HG03066 (cell line): Measurements from ENCODE around the gene LAMTOR2.
"Not testable (repeated sequence)": the region's sequence is repeated elsewhere in the genome, so short reads cannot be mapped to it uniquely, and the experiment has no call there.

ENCODE experiments used
- ATAC-seq: cut with Tn5 transposase; IDR thresholded peaks from one replicate; pipeline ENCODE4 v1.9.1; 2021; ENCODE audit warnings: low read depth; ENCODE audit not compliant: unreplicated experiment

Gene LAMTOR2

DNA sequence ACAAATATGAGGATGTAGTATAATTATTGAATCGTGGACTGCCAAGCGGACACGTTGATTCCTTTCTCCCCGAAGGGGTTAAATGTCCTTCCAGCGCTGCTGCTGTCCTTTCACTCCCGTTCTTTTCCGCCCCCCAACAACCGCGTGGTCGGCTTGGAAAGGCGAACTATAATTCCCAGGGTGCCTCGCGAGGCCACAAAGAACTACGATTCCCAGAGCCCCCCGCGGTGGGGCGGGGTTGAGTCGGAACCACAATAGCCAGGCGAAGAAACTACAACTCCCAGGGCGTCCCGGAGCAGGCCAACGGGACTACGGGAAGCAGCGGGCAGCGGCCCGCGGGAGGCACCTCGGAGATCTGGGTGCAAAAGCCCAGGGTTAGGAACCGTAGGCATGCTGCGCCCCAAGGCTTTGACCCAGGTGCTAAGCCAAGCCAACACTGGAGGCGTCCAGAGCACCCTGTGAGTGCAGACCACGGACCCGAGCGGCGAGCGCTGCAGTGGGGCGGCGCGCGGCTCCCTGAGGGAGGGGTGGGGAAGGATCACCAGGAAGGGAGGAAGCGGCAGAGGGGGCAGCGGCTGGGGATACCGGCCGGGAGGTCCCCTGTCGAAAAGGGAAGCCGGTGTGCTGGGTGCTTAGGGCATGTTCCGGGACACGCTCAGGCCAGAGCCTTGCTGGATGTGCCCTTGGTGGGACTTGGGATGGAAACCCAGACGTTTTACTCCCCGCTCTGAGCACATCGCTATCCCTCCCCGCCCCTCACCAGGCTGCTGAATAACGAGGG is at the start of gene LAMTOR2:
Gene LAMTOR2, plus strand, starts transcription at position 283 of the 781 bp plus-strand sequence. Its CDS starts 108 bp downstream, at position 391.
- peak; percentile 80 for ATAC-seq

DNA sequence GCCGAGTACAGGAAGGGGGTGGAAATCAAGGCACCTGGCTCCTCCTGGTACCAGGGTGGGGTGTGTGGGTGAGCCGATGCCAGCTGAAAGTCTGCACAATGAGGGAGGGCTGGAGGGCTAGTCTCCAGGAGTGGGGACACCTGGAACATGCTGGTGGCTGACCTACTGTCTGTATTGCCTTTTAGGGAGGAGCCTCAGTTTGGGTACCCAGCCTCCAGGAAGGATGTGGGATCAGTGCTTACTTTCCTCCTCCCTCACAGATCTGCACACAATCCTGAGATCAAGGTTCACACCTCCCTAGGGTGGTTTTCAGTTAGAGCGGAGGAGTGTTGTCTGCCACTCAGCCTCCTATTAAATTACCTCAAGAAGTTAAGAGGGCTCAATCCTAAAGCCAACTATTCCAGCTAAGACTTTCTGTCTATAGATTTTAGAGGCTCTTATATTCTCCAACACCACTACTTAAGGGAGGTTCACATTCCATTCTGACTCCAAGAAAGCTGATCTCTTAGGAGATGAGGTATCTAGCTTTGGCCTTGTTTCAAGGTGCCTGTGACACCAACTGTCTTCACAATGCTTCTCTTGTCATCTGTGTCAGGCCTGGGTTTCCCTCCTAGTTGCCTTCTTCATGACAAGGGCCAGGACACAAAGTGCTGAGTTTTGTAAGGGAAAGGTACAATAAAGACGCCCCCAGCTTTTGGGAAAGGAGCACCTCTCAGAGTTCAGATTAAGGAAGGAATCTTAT is 49.6 kb upstream of the LAMTOR2 start:
- no peak for ATAC-seq

- no peak for ATAC-seq
These were observed 47.8 kb upstream of the LAMTOR2 start for GRCh38 chr1:156006666-156007376.

DNA sequence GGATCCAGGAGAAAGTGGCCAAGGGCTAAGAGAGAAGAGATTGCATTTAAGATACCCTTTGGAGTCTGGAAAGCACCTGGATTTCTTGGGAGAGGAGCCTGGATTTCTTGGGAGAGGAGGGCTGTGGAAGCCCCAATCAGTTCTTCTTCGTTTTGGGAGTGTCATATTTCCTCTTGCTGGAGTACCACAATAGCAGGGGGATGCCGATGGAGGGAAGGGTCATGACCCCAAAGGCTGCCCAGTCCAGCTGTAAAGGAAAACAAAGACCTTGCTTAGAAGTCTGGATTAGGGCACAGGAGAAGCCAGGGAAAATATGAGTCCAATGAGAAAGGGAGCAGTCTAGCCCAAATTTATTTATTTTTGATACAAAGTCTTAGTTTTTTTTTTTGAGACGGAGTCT is 45.2 kb upstream of the LAMTOR2 start:
- no peak for ATAC-seq

- ATAC-seq = peak; percentile 81
These were observed 42.3 kb upstream of the LAMTOR2 start for GRCh38 chr1:156012051-156012817.

DNA sequence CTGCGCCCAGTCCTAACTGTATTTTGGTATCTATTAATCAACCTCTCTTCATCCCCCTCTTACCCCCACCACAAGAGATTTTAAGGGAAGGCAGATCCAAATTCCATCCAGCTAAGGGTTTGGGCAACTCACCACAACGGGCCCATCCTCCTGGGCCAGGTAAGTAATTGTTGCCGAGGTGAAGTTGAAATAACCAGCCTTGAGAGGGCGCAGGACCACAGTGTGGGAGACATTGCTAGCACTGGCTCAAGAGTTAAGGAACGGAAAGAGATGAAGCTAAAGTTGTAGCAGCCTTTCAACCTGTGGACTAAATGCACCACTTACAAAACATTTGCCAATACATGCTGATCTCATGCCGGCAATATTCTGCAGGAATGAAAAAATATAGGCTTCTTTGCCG is 39.8 kb upstream of the LAMTOR2 start:
- no peak for ATAC-seq

DNA sequence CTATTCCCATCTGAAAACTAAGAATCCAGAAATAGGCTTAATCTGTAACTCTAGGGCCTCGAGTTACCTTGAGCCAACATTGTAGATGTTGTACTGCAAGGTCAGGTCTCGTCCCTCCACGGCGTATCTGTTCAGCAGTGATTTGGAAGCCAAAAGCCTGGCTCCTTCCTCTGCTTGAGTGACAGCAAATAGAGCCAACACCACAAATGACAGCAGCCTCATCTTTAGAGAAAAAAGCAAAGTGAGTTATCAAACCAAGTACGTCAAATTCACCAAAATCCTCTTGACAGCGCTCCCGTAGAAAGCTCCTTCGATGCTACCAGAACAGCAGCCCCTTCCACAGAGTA is 34.7 kb upstream of the LAMTOR2 start:
- no peak for ATAC-seq

GRCh38 chr1:156020293-156021092 is 34.1 kb upstream of the LAMTOR2 start, which contains the start of gene SSR2:
SSR2 (minus strand) TSS chr1:156020951; CDS start chr1:156020167, 784 bp downstream.
- ATAC-seq = peak; percentile 98

DNA sequence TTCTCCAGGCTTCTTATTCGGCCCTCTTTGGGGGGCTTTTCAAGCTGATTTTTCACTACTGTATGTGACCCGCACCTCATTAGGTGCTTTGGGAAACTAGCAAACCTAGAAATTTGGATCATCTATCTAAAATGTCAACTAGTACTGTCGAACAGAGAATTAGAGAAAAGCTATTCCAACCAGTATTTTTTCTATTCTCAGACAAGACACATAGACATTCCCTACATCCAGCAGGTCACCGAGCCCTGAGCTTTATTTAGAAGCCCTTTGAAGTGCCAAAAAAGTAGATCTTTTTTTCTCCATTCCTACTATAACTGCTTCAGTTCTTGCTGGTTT is 33.5 kb upstream of the LAMTOR2 start:
- no peak for ATAC-seq

GRCh38 chr1:156021954-156022353 is 32.6 kb upstream of the LAMTOR2 start:
- ATAC-seq = no peak

- ATAC-seq = no peak
These were observed 29.8 kb upstream of the LAMTOR2 start for GRCh38 chr1:156024801-156025200.

DNA sequence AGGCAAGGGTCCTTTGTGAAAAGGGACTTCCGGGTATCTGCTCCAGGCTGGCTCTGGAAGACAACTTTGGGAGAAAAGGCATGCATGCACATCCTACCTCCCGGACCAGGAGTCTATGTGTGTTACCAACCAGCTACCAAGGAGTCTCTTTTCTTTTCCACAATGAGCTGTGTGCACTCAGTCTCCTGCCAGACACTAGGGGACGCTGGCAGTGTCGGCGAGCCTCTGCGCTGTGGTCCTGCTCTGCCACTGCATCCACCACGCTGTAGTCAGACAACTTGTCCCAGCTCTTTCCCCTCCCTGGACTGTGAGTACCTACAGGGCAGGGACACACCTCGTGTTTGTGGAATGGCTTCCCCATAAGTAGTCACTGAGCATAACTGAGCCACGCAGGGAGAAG is 28.7 kb upstream of the LAMTOR2 start:
- ATAC-seq = no peak

- no peak for ATAC-seq
These were observed 28.0 kb upstream of the LAMTOR2 start for GRCh38 chr1:156026588-156026987.

DNA sequence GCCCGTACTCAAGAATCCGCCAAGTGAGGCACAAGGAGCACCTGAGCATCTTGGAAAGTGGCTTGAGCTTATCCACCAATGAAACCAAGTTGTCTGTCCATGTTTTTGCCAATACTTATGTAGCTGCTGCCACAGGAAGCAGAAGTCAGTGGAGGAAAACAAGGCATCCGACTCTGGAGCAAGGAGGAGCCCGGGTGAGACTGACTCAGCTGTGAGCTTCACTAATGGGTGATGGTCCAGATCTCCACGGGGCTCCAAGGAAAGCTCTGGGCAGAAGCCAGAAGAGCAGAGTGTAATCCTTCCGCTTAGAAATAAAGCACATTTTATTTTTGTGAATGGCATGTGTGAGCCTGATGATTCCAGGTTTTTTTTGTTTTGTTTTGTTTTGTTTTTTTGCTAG is 21.6 kb upstream of the LAMTOR2 start:
- no peak for ATAC-seq

DNA sequence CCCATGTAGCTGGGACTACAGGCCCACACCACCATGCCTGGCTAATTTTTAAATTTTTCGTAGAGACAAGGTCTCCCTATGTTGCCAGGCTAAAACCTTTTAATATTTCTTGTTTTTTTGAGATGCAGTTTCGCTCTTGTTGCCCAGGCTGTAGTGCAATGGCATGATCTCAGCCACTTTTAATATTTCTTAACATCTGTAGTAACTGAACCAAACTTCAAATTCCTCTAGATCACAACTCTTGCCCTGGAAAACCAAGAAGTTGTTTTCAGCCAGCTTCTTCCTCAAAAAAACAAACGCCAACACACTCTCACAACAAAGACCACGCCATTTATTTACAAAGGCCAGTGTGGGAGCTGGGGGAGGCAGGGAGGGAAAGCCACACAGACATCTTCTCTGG is 19.6 kb upstream of the LAMTOR2 start:
- ATAC-seq = not testable (repeated sequence)

DNA sequence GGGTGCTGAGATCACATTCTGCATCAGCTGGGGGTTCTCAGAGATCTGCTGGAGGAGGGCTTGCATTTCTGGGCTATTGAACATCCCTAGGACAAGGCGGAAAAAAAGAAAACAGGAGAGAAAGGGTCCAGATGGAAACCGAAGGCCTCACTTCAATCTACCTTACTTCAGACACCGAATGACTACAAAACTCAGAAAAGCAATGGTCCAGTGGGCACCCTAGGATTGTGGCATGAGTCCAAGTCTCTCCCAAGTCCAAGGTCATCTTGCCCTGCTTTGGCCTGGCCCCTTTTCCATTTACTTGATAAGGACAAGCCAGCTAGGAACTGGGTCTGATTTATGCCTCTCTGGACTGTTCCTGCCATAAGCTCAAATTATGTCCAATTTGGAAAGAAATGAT is 11.8 kb upstream of the LAMTOR2 start:
- ATAC-seq = no peak

DNA sequence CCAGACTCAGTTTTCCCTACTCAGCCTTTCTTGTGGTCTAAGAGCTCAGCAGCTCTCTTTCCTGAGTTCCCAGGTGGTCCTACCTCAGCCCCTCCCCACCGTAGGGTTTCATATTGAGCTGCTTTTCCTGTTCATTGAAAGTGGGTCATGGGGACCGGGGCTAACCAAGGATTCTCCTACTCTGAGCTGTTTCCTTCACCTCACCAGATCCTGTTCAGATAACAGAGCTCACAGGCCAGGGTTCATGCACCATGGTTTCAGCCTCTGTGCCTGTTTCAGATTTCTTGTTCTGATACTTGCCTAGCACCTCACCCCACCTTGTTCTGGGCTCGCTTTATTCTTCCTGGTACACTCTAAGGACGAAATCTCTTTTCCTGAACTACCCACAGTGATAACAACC is 9.5 kb upstream of the LAMTOR2 start:
- ATAC-seq = no peak

GRCh38 chr1:156048663-156049258 is 5.8 kb upstream of the LAMTOR2 start:
- ATAC-seq = no peak

GRCh38 chr1:156050376-156050775 is 4.2 kb upstream of the LAMTOR2 start:
- no peak for ATAC-seq
